Measurements from ENCODE around the gene PHTF2.

PHTF2 gene

DNA sequence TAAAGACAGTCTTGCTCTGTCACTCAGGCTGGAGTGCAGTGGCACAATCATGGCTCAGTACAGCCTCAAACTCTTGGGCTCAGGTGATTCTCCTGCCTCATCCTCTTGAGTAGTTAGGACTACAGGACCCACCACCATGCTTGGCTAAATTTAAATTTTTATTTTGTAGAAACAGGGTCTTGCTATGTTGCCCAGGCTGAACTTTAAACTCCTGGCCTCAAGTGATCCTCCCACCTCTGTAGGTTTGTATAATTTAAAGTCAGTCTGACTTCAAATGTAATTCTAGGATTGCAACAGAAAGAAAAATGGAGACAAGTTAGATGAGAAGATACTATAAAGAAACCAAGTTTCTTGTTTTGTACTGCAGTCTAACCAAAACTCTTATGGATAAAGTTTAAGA is 11.8 kb upstream of the PHTF2 start:
- no peak for DNase-seq (ENCODE audit: low read depth)
- TF ChIP-seq, protein P1, sequence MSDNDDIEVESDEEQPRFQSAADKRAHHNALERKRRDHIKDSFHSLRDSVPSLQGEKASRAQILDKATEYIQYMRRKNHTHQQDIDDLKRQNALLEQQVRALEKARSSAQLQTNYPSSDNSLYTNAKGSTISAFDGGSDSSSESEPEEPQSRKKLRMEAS (IDR thresholded peaks at IDR 0.05; ENCODE audit: low read depth, low read length) = no peak
- TF ChIP-seq POLR2A (IDR thresholded peaks at IDR 0.05; ENCODE audit: extremely low read depth, insufficient read length) (no peak), MYC (IDR thresholded peaks at IDR 0.05; ENCODE audit: low read depth, low read length) (no peak)
- TF ChIP-seq, protein P2, sequence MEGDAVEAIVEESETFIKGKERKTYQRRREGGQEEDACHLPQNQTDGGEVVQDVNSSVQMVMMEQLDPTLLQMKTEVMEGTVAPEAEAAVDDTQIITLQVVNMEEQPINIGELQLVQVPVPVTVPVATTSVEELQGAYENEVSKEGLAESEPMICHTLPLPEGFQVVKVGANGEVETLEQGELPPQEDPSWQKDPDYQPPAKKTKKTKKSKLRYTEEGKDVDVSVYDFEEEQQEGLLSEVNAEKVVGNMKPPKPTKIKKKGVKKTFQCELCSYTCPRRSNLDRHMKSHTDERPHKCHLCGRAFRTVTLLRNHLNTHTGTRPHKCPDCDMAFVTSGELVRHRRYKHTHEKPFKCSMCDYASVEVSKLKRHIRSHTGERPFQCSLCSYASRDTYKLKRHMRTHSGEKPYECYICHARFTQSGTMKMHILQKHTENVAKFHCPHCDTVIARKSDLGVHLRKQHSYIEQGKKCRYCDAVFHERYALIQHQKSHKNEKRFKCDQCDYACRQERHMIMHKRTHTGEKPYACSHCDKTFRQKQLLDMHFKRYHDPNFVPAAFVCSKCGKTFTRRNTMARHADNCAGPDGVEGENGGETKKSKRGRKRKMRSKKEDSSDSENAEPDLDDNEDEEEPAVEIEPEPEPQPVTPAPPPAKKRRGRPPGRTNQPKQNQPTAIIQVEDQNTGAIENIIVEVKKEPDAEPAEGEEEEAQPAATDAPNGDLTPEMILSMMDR (IDR thresholded peaks at IDR 0.05; ENCODE audit: low read depth, low read length) = no peak
- H3K4me3 ChIP-seq (ENCODE audit: low read depth, low read length) = no peak overlapping the region

DNA sequence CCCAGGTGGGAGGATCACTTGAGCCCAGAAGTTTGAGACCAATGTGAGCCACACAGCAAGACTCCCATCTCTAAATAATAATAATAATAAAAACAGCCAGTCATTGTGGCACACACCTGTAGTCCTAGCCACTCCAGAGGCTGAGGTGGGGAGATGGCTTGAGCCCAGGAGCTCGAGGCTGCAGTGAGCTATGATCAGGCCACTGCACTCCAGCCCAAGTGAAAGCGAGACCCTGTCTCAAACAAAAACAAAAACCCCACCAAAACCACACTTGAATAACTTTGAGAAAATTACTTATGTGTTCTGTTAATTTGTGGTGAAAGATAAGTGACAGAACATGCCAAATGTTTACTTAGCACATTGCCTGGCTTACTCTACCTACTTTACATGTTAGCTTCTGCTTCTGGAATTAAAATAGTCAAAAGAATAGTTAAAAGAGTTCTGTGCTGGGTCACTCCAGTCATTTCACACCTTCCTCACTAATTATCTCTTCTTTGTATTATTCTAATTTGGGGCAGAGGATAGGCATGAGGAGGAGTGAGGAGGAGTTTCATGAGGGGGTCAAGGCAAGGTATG is 10.2 kb upstream of the PHTF2 start:
- DNase-seq (ENCODE audit: low read depth) = no peak
- TF ChIP-seq MYC (IDR thresholded peaks at IDR 0.05; ENCODE audit: low read depth, low read length) = no peak
- TF ChIP-seq, protein P1 (IDR thresholded peaks at IDR 0.05; ENCODE audit: low read depth, low read length) = no peak
- TF ChIP-seq, protein P2 (IDR thresholded peaks at IDR 0.05; ENCODE audit: low read depth, low read length) = no peak
- no peak for TF ChIP-seq POLR2A (IDR thresholded peaks at IDR 0.05; ENCODE audit: extremely low read depth, insufficient read length)
- H3K4me3 ChIP-seq (ENCODE audit: low read depth, low read length) = no peak overlapping the region

DNA sequence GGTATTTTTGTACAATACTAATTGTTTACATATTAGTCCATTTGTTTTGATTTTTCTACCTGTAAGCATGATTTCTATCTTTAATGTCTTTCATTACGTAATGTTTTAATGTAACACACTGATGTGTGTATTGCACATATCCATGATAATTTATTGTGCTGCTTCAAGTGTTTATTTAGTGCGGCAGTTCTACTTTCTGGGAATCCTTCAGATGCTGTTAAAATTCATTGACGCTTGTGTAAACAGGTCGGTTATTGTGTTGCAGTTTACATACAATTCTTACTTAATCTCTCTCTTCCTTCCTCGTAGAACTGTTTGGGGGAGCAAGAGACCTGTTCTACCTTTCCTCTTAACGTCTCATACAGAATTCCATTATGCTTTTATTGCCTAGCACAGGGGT is 7.2 kb upstream of the PHTF2 start:
- TF ChIP-seq MYC (IDR thresholded peaks at IDR 0.05; ENCODE audit: low read depth, low read length) = no peak
- TF ChIP-seq, protein P1 (IDR thresholded peaks at IDR 0.05; ENCODE audit: low read depth, low read length) = no peak
- TF ChIP-seq, protein P2 (IDR thresholded peaks at IDR 0.05; ENCODE audit: low read depth, low read length) = no peak
- TF ChIP-seq POLR2A (IDR thresholded peaks at IDR 0.05; ENCODE audit: extremely low read depth, insufficient read length) = no peak
- no peak for DNase-seq (ENCODE audit: low read depth)
- no peak overlapping the region for H3K4me3 ChIP-seq (ENCODE audit: low read depth, low read length)

DNA sequence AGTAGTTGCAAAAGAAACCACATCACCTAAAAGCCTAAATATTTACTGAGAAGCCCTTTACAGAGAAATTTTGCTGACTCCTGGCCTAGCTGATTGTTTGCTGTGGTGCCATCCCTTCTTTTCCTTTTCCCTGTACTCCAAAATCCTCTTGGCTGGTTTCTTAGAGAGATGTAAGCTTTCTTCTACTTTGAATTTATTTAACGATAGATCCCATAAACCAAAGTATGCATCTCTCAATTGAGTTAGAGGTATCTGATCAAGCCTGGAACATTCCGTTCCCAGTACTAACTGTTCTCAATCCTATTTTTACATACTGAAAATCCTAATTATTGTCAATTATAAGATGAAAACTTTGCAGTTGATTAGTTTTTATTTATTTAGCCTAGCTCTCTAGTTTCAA is 6.6 kb upstream of the PHTF2 start:
- no peak for DNase-seq (ENCODE audit: low read depth)
- TF ChIP-seq MYC (IDR thresholded peaks at IDR 0.05; ENCODE audit: low read depth, low read length) = no peak
- TF ChIP-seq POLR2A (IDR thresholded peaks at IDR 0.05; ENCODE audit: extremely low read depth, insufficient read length) = no peak
- TF ChIP-seq, protein P1 (IDR thresholded peaks at IDR 0.05; ENCODE audit: low read depth, low read length) = no peak
- TF ChIP-seq, protein P2 (IDR thresholded peaks at IDR 0.05; ENCODE audit: low read depth, low read length) = no peak
- no peak overlapping the region for H3K4me3 ChIP-seq (ENCODE audit: low read depth, low read length)

DNA sequence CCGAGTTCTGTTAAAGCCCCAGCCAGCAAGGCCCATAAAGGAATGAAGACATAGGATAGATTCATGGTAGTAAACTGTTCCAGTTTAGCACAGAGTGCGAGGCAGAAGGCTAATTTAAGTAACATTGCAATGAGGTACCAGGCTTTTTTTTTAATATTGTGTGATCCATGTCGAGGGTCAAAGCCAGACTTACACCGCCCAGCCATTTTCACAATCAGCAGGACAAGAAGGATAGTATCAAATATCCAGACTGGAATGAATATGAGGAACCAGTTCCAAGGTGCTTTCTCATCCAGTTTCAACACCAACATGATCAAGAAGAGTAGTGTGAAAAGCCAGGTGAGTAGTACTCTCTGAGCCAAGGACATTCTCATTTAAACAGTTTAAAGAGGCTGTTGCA is 4.6 kb upstream of the PHTF2 start:
- DNase-seq (ENCODE audit: low read depth) = no peak
- no peak for TF ChIP-seq POLR2A (IDR thresholded peaks at IDR 0.05; ENCODE audit: extremely low read depth, insufficient read length)
- TF ChIP-seq, protein P2 (IDR thresholded peaks at IDR 0.05; ENCODE audit: low read depth, low read length) = no peak
- TF ChIP-seq, protein P1 (IDR thresholded peaks at IDR 0.05; ENCODE audit: low read depth, low read length) = no peak
- no peak for TF ChIP-seq MYC (IDR thresholded peaks at IDR 0.05; ENCODE audit: low read depth, low read length)
- H3K4me3 ChIP-seq (ENCODE audit: low read depth, low read length) = no peak overlapping the region

All from NB4 (cell line).